GM12891 (cell line): ENCODE data around the gene TBXT.
"Not testable (repeated sequence)": the region's sequence is repeated elsewhere in the genome, so short reads cannot be mapped to it uniquely, and the experiment has no call there.

Source experiments
- DNase-seq: peaks from one replicate; pipeline ENCODE4 v3.0.0; 2011; ENCODE audit warnings: low spot score; ENCODE audit not compliant: insufficient read length
- FAIRE-seq: peaks from 2 replicates; lab custom pipeline; 2011; peaks lifted over from hg19 to GRCh38; lab: Jason Lieb, UNC
- PAX5 ChIP-seq: IDR thresholded peaks from 2 replicates; pipeline ENCODE4 v1.6.1; 2011; ENCODE audit warnings: low read length, moderate library complexity, mild to moderate bottlenecking; ENCODE audit not compliant: insufficient read depth, severe bottlenecking
- POLR2A ChIP-seq: IDR thresholded peaks from 2 replicates; pipeline ENCODE4 v1.6.1; 2011; ENCODE audit warnings: low read depth, low read length, control low read depth
- POLR2AphosphoS5 ChIP-seq: IDR thresholded peaks from 2 replicates; pipeline ENCODE4 v1.6.1; 2011; ENCODE audit warnings: low read depth, low read length, control low read depth
- POU2F2 ChIP-seq: IDR thresholded peaks from 2 replicates; pipeline ENCODE4 v1.6.1; 2011; ENCODE audit warnings: low read depth, mild to moderate bottlenecking, control low read depth, low read length, moderate library complexity
- SPI1 ChIP-seq: IDR thresholded peaks from 2 replicates; pipeline ENCODE4 v1.6.1; 2011; ENCODE audit warnings: low read depth, low read length, control low read depth
- TAF1 ChIP-seq: IDR thresholded peaks from 2 replicates; pipeline ENCODE4 v1.6.1; 2011; ENCODE audit warnings: low read depth, low read length, control low read depth

Gene TBXT

DNA sequence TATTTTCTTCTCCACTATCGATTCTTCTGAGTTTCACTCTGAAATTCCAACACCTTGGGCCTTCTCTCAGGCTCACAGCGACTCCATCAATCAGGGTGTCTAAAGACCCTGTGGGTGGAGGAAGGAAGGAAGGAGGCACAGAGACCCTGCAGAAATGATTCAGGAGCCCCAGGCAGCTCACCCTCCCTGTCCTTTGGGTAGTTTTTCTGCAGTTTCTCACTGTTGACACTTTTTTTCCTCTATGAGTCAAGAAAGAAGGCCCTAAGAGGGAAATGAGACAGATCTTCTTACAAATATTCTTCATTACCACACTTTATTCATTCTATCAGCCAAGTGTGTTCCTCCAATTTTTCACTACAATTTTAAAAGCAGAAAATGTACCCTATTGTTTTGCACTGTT lies 34.2 kb upstream of the TBXT start:
- FAIRE-seq (no peak), DNase-seq (no peak)
- peak; percentile 1; the same call in 1 of the 2 replicates for TF ChIP-seq SPI1
- no peak for TF ChIP-seq POU2F2

DNA sequence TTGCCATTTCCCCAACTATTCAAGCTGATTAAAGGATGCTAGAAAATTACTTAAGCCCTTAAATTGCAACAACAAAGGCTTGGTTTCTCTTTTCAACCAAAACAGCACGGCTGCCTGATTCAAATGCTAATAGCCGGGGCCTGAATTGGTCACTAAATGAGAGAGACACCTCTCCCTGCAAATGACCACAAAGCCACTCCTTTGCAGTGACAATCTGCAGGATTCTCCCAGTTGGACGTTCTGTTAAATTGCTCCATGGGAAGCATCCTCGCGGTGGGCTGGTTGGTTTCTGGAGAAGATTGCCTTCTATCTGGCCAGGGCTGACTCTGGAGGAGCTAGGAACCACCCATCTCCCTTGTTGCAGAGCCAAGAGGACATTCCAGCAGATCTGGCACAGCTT lies 29.7 kb upstream of the TBXT start:
- no peak for FAIRE-seq
- TF ChIP-seq PAX5 (no peak), POLR2AphosphoS5 (no peak), SPI1 (no peak), TAF1 (no peak), POLR2A (no peak), POU2F2 (no peak)
- no peak for DNase-seq

- TF ChIP-seq POU2F2 (no peak), POLR2AphosphoS5 (no peak), POLR2A (no peak), TAF1 (no peak), SPI1 (no peak), PAX5 (no peak)
- DNase-seq (no peak), FAIRE-seq (no peak)
Measured at GRCh38 chr6:166195860-166196238, 28.2 kb upstream of the TBXT start.

- DNase-seq, result no peak
- TF ChIP-seq POLR2AphosphoS5 (no peak), TAF1 (no peak), SPI1 (peak; percentile 51), PAX5 (no peak)
- FAIRE-seq, result peak; percentile 33
Measured at GRCh38 chr6:166194914-166195859, 27.5 kb upstream of the TBXT start.

DNA sequence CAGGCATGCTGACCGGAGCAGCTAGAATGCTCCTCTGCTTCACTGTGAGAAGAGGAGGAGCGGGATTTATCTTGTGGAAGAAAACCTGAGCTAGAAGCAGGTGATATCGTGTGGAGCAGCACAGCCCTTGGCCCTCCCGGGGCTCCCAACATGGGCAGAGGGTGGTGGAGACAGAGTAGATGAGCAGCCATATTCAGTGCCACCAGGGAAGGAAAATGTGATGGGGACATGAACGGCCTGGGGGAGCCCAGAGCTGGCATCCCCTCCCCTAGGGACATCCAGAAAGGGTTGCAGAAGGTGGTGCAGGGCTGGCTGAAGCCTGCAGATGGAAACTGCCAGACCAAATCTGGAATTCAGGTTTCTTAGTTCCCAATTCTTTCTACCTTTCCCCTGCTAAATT lies 24.9 kb upstream of the TBXT start:
- TF ChIP-seq POU2F2 (no peak), PAX5 (no peak), POLR2A (no peak), SPI1 (no peak), TAF1 (no peak), POLR2AphosphoS5 (no peak)
- FAIRE-seq, result no peak
- no peak for DNase-seq

DNA sequence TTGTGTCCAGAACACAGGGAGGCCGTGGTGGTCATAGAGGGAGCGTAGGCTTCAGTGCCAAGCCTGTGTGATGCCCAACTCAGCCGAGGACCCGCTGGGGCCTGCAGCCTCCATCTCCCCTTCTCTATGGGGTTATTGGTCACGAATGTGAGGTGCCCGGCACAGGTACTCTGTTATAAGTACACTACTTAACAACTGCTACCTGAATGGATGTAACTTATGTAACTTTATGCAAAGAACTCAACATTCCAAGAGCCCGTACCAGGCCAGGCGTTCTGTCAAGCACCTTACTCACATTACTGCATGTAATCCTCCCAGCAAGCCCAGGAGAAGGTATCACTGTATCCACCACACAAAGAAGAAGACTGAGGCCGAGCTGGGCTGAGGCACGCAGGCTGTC lies 24.5 kb upstream of the TBXT start:
- no peak for DNase-seq
- TF ChIP-seq PAX5, result no peak
- no peak for TF ChIP-seq SPI1
- no peak for TF ChIP-seq POLR2A
- no peak for TF ChIP-seq POLR2AphosphoS5
- TF ChIP-seq POU2F2, result no peak
- no peak for TF ChIP-seq TAF1
- FAIRE-seq, result peak; percentile 9

DNA sequence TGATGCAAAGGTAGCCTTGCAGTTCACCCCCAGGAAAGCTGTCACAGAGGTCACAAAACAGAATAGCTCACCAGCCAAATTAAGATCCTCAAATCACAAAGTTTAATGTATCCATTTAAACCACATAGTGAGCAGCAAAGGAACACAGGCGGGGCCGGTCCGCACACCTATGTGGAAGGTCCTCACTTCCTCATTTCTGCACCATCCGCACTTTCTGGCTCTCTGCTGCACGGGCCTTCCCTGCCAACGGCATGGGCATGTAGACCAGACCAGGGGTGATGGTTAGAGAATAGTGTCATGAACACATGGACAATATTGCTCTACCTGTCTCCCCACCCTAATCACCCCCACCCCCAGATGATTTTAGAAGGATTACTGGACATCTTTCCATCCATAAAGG lies 12.1 kb upstream of the TBXT start:
- DNase-seq (no peak), FAIRE-seq (no peak)
- TF ChIP-seq POLR2AphosphoS5 (no peak), SPI1 (peak; percentile 89), TAF1 (no peak)

GRCh38 chr6:166176106-166176505 lies 8.5 kb upstream of the TBXT start:
- TF ChIP-seq POLR2A (no peak), TAF1 (no peak), SPI1 (no peak), POU2F2 (no peak), PAX5 (no peak), POLR2AphosphoS5 (no peak)

DNA sequence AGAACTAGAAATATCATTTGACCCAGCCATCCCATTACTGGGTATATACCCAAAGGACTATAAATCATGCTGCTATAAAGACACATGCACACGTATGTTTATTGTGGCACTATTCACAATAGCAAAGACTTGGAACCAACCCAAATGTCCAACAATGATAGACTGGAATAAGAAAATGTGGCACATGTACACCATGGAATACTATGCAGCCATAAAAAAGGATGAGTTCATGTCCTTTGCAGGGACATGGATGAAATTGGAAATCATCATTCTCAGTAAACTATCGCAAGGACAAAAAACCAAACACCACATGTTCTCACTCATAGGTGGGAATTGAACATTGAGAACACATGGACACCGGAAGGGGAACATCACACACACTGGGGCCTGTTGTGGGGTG lies 7.4 kb upstream of the TBXT start:
- FAIRE-seq, DNase-seq: not testable (repeated sequence)

More at GRCh38 chr6:166176106-166176505, 8.5 kb upstream of the TBXT start:
- FAIRE-seq (peak; percentile 87), DNase-seq (no peak)

GRCh38 chr6:166174031-166174430 lies 6.4 kb upstream of the TBXT start:
- FAIRE-seq (peak; percentile 87), DNase-seq (no peak)
- TF ChIP-seq POLR2A (no peak), PAX5 (no peak), POU2F2 (no peak), SPI1 (no peak), TAF1 (no peak), POLR2AphosphoS5 (no peak)
